Measurements from ENCODE around the gene MSI1. TPM values are rescaled to one million over a fixed set of nuclear protein-coding genes. Genes with fewer than 3 reads are reported as not detected.

The MSI1 gene
- total RNA-seq, 1 experiment from 2014 or later = 4.1 TPM

DNA sequence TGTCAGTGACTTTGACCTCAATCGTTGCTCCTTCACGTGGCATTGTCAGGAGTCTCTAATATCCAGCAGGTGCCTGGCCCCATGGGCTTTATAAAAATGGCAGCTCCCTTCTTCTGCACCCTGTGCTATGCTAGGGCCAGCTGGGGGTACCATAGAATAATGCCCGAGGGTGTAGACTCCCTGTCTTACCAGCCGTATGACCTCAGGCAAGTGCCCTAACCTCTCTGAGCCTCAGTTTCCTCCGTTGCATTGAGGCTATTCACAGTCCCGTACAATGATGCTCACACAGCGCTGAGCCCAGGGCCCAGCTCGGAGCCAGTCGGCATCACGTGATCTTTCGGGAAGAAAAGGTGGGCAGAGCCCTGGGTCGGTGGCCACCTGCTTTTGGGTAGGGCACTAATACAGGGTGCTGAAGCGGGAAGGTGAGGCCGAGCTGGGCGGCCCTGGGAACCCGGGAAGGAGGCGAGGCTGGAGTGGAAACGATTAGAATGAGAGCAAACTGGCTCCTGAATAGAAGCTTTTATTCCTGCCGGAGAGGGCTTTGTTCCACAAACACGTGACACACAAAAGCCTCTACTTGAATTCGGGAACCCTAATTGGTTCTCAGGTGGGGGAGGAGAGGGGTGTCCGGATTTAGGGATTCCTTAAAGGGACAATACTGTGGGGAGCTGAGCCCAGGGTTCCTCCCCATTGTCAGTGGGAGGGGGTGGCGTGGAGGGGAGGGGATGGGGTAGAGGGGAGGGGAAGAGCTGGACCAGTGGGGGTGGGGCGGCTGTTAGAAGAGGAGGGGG lies 19.9 kb upstream of the MSI1 start:
- Histone ChIP-seq H3K27me3 (ENCODE audit: control insufficient read depth, insufficient read depth, low read length) (no peaks in the 10 kb centered on the region), H3K4me1 (ENCODE audit: control insufficient read depth, insufficient read depth, low read length) (no peaks in the 10 kb centered on the region; the same call in 1 of the 2 replicates), H3K9me3 (ENCODE audit: control insufficient read depth, insufficient read depth, low read depth, low read length) (no peaks in the 10 kb centered on the region), H3K36me3 (ENCODE audit: control insufficient read depth, insufficient read depth, low read length) (no peaks in the 10 kb centered on the region), H3K4me3 (ENCODE audit: low read depth in 2 of 2, low read length in 2 of 2) (peak overlapping the region in 1 of 2 experiments; percentile 18; a peak in 1 of 4 replicates), H3K27ac (ENCODE audit: low read length) (no peak overlapping the region)
- POLR2A ChIA-PET = no interaction called here
- in situ Hi-C loops (cut with HindIII; ENCODE audit: low pct_unique_long_range_greater_than_20kb, low sequenced_read_pairs) (no loop called here), intact Hi-C loops (cut with micrococcal nuclease; ENCODE audit: unreplicated experiment) (no loop called here)
- ATAC-seq = peak; percentile 63
- TF ChIP-seq POLR2AphosphoS5 (IDR thresholded peaks at IDR 0.05; ENCODE audit: low read depth, low read length) = no peak
- TF ChIP-seq REST (IDR thresholded peaks at IDR 0.05; ENCODE audit: insufficient read depth in 1 of 2, low read depth in 2 of 2, low read length in 1 of 2) = no peak
- no peak for TF ChIP-seq TCF7L2 (IDR thresholded peaks at IDR 0.05; ENCODE audit: low read depth, low read length)
- TF ChIP-seq SIN3A (IDR thresholded peaks at IDR 0.05; ENCODE audit: borderline replicate concordance, insufficient read depth, low read depth, low read length) = no peak
- TF ChIP-seq, protein P1, sequence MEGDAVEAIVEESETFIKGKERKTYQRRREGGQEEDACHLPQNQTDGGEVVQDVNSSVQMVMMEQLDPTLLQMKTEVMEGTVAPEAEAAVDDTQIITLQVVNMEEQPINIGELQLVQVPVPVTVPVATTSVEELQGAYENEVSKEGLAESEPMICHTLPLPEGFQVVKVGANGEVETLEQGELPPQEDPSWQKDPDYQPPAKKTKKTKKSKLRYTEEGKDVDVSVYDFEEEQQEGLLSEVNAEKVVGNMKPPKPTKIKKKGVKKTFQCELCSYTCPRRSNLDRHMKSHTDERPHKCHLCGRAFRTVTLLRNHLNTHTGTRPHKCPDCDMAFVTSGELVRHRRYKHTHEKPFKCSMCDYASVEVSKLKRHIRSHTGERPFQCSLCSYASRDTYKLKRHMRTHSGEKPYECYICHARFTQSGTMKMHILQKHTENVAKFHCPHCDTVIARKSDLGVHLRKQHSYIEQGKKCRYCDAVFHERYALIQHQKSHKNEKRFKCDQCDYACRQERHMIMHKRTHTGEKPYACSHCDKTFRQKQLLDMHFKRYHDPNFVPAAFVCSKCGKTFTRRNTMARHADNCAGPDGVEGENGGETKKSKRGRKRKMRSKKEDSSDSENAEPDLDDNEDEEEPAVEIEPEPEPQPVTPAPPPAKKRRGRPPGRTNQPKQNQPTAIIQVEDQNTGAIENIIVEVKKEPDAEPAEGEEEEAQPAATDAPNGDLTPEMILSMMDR (IDR thresholded peaks at IDR 0.05) = no peak
- no TSS peak for BruUV-seq (replicated peaks)
- CTCF ChIA-PET = interaction anchor here (0.6 kb wide), 1 partner anchor 72 kb away, joined by 8 read pairs; no protein-coding TSS in a partner anchor
- no peak for DNase-seq (ENCODE audit: low read depth, low spot score)

- ATAC-seq (peak; percentile 61; the same call in 1 of the 2 replicates), DNase-seq (ENCODE audit: low read depth, low spot score) (no peak)
- H3K27me3 ChIP-seq (ENCODE audit: control insufficient read depth, insufficient read depth, low read length) = no peaks in the 10 kb centered on the region
- POLR2A ChIA-PET = no interaction called here
- TF ChIP-seq TCF7L2 (IDR thresholded peaks at IDR 0.05; ENCODE audit: low read depth, low read length) = no peak
- TF ChIP-seq SIN3A (IDR thresholded peaks at IDR 0.05; ENCODE audit: borderline replicate concordance, insufficient read depth, low read depth, low read length) = no peak
- TF ChIP-seq REST (IDR thresholded peaks at IDR 0.05; ENCODE audit: insufficient read depth in 1 of 2, low read depth in 2 of 2, low read length in 1 of 2) = no peak
- no peak for TF ChIP-seq POLR2AphosphoS5 (IDR thresholded peaks at IDR 0.05; ENCODE audit: low read depth, low read length)
- TF ChIP-seq, protein P1 (IDR thresholded peaks at IDR 0.05) = no peak
- H3K4me3 ChIP-seq (ENCODE audit: low read depth in 2 of 2, low read length in 2 of 2) = no peak overlapping the region
- in situ Hi-C loops (cut with HindIII; ENCODE audit: low pct_unique_long_range_greater_than_20kb, low sequenced_read_pairs) = no loop called here
- H3K9me3 ChIP-seq (ENCODE audit: control insufficient read depth, insufficient read depth, low read depth, low read length) = no peaks in the 10 kb centered on the region
- H3K4me1 ChIP-seq (ENCODE audit: control insufficient read depth, insufficient read depth, low read length) = peaks cover 7% of the 10 kb centered on the region
- intact Hi-C loops (cut with micrococcal nuclease; ENCODE audit: unreplicated experiment) = no loop called here
- CTCF ChIA-PET = interaction anchor here (0.6 kb wide), 2 partner anchors 21 to 57 kb away, joined by 4 read pairs; no protein-coding TSS in a partner anchor
- H3K36me3 ChIP-seq (ENCODE audit: control insufficient read depth, insufficient read depth, low read length) = no peaks in the 10 kb centered on the region
- BruUV-seq (replicated peaks) = no TSS peak
- H3K27ac ChIP-seq (ENCODE audit: low read length) = no peak overlapping the region
Measured at GRCh38 chr12:120381752-120382419, 12.9 kb upstream of the MSI1 start.

Measured in Panc1 (cell line).